Measurements from ENCODE around the gene HDAC4. TPM values are rescaled to one million over a fixed set of nuclear protein-coding genes. Genes with fewer than 3 reads are reported as not detected.

HDAC4 gene
- polyA plus RNA-seq, 1 experiment, result 4.4 TPM

DNA sequence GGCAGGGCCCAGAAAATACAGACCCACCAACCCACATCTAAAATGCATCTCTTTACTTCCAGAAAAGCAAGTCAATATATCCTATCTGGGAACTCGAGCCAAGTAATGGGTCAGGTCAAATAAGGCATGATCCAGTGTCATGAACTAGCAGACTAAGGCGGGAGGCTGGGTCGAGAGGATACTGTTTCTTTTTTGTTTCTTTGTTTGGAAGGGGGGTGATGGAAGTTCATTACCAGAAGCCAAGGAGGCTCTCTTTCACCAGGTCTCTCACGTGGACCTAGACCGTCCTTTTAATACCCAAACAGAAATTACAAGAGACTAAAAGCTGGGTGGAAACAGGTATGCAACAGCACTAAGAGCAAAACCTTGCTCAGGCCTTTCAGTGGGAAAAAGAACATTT lies 108.3 kb downstream of the HDAC4 start:
- POLR2A ChIA-PET, result no interaction called here
- Histone ChIP-seq H3K36me3 (ENCODE audit: control insufficient read depth, insufficient read depth, low read length) (peaks cover 2% of the 10 kb centered on the region), H3K4me3 (ENCODE audit: low read depth, low read length) (no peak overlapping the region), H3K27me3 (ENCODE audit: control insufficient read depth, insufficient read depth, low read length) (no peaks in the 10 kb centered on the region)
- CTCF ChIA-PET, result interaction anchor here (0.6 kb wide), 1 partner anchor 499 kb away, joined by 3 read pairs; no protein-coding TSS in a partner anchor
- no peak for DNase-seq (ENCODE audit: low read depth)
- TF ChIP-seq, protein P1, sequence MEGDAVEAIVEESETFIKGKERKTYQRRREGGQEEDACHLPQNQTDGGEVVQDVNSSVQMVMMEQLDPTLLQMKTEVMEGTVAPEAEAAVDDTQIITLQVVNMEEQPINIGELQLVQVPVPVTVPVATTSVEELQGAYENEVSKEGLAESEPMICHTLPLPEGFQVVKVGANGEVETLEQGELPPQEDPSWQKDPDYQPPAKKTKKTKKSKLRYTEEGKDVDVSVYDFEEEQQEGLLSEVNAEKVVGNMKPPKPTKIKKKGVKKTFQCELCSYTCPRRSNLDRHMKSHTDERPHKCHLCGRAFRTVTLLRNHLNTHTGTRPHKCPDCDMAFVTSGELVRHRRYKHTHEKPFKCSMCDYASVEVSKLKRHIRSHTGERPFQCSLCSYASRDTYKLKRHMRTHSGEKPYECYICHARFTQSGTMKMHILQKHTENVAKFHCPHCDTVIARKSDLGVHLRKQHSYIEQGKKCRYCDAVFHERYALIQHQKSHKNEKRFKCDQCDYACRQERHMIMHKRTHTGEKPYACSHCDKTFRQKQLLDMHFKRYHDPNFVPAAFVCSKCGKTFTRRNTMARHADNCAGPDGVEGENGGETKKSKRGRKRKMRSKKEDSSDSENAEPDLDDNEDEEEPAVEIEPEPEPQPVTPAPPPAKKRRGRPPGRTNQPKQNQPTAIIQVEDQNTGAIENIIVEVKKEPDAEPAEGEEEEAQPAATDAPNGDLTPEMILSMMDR (IDR thresholded peaks at IDR 0.05; ENCODE audit: insufficient read depth, low read depth, low read length), result no peak

DNA sequence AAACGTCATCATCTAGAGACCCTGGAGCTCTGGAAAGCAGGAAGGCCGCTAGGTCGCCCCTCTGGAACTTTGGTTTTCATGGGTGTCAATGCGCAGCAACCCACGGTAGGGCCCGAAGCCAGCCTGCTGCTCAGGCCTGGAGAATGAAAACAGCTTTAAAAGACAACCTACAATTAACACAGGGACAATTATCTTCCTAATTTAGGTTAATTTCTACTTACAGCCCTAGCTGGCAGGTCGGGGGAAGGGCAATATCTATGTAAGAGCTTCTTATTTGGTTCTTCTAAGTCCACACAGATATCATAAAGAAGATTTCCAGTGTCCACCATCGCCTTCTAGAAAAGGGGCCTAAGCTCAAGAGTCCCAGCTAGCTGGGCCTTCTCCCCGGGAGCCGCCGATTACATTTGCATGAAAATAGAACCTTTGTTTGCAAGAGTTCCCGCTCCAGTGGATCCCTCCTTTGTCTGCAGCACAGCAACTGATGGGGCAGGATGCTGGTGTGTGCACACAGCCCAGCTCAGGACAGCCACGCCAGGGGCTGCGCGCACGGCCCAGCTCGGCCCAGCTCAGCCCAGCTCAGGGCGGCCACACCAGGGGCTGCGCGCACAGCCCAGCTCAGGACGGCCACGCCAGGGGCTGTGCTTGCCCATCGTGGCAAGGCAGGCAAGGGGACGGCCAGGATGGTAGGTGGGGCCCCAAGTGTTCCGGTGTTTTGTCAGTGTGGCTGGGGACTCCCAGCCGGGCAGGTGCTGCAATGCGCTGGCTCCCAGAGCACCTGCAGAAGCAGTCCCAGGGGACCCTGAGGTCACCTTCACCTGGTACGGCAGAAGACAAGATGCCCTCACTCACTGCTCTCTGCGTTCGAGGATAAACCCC lies 109.1 kb downstream of the HDAC4 start:
- CTCF ChIA-PET, result interaction anchor here (0.7 to 0.9 kb wide), 2 partner anchors 16 to 17 kb away, joined by 3 to 4 read pairs; no protein-coding TSS in a partner anchor
- TF ChIP-seq, protein P1 (IDR thresholded peaks at IDR 0.05; ENCODE audit: insufficient read depth, low read depth, low read length), result no peak
- POLR2A ChIA-PET, result no interaction called here
- no peak for DNase-seq (ENCODE audit: low read depth)
- Histone ChIP-seq H3K4me3 (ENCODE audit: low read depth, low read length) (no peak overlapping the region), H3K36me3 (ENCODE audit: control insufficient read depth, insufficient read depth, low read length) (peaks cover 2% of the 10 kb centered on the region), H3K27me3 (ENCODE audit: control insufficient read depth, insufficient read depth, low read length) (no peaks in the 10 kb centered on the region)

DNA sequence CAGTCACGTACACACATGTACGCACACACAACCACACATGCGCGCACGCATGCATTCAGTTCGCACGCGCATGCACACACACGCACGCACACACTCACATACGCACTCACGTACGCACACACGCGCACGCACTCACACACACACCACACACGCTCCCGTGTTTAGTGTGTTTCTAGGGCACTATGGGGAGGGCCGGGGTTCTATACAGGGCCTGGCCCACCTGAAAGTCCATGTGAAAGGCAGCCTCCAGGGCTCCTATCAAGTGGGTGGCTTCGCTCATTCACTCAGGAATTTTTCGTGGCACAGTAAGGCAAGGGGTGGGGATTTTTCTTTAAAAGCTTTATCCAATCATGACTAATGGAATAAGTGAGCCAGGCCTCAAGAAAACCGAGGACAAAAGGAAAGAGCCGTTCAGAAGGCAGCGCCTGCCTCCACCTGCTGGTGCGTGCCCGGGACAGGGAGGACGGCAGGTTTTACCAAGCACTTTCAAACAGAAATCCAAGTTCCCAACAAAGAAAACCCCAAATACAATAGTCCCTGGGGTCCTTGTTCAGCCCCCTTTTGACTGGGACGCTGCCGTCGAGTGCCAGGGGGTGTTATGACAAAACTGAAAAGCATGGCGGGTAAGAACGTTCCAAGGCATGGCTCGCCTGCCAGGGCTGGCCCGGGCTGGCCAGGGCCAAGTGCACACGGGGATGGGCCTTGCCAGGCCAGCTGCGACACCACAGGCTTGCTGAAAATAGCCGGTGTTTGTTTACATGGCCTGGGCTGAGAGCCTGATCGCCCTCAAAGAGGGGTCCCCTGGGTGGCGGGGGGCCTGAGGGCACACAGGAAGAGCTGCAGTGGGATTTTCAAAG lies 110.0 kb downstream of the HDAC4 start:
- Histone ChIP-seq H3K27me3 (ENCODE audit: control insufficient read depth, insufficient read depth, low read length) (no peaks in the 10 kb centered on the region), H3K36me3 (ENCODE audit: control insufficient read depth, insufficient read depth, low read length) (peaks cover 2% of the 10 kb centered on the region), H3K4me3 (ENCODE audit: low read depth, low read length) (no peak overlapping the region)
- TF ChIP-seq, protein P1 (IDR thresholded peaks at IDR 0.05; ENCODE audit: insufficient read depth, low read depth, low read length), result no peak
- DNase-seq (ENCODE audit: low read depth), result no peak
- POLR2A ChIA-PET, result no interaction called here
- CTCF ChIA-PET, result interaction anchor here (0.7 to 0.9 kb wide), 2 partner anchors 15 to 17 kb away, joined by 3 to 4 read pairs; no protein-coding TSS in a partner anchor

GRCh38 chr2:239289545-239289944 lies 111.3 kb downstream of the HDAC4 start:
- CTCF ChIA-PET, result no interaction called here
- POLR2A ChIA-PET, result no interaction called here
- no peak overlapping the region for H3K4me3 ChIP-seq (ENCODE audit: low read depth, low read length)
- TF ChIP-seq, protein P1 (IDR thresholded peaks at IDR 0.05; ENCODE audit: insufficient read depth, low read depth, low read length), result no peak
- peaks cover under 1% of the 10 kb centered on the region for H3K36me3 ChIP-seq (ENCODE audit: control insufficient read depth, insufficient read depth, low read length)
- H3K27me3 ChIP-seq (ENCODE audit: control insufficient read depth, insufficient read depth, low read length), result no peaks in the 10 kb centered on the region
- DNase-seq (ENCODE audit: low read depth), result no peak
